Sigmoid colon (tissue), 7 donors: ENCODE measurements around the gene PYDC1. TPM values are rescaled to one million over a fixed set of nuclear protein-coding genes. Genes with fewer than 3 reads are reported as not detected.
"Not testable (repeated sequence)": the region's sequence is repeated elsewhere in the genome, so short reads cannot be mapped to it uniquely, and the experiment has no call there.

Source experiments
- DNase-seq: peaks from one replicate; pipeline ENCODE4 v3.0.0-alpha.2; 2019
- H3K27ac ChIP-seq, 4 donors: fragments of 200-600 bp; sonication (generic); one replicate each; pipeline ENCODE4 v1.5.1; 2016 to 2019; ENCODE audit warnings: mild to moderate bottlenecking in 1 of 4
- H3K27me3 ChIP-seq, 3 donors: fragments of 200-600 bp; sonication (generic); one replicate each; pipeline ENCODE4 v1.5.1; 2019; ENCODE audit warnings: mild to moderate bottlenecking in 1 of 3
- H3K36me3 ChIP-seq, 4 donors: fragments of 200-600 bp; sonication (generic); one replicate each; pipeline ENCODE4 v1.5.1; 2016 to 2019
- H3K4me1 ChIP-seq, 4 donors: fragments of 200-600 bp; sonication (generic); one replicate each; pipeline ENCODE4 v1.5.1; 2017 to 2019
- H3K4me3 ChIP-seq, 4 donors: fragments of 200-600 bp; sonication (generic); one replicate each; pipeline ENCODE4 v1.5.1; 2017 to 2019; ENCODE audit warnings: mild to moderate bottlenecking in 2 of 4, moderate library complexity in 1 of 4
- H3K9me3 ChIP-seq, 4 donors: fragments of 200-600 bp in 3 of 4; sonication (generic) in 3 of 4; one replicate each; pipeline versions ENCODE4 v1.5.1 to v1.6.1; 2013 to 2019
- EP300 ChIP-seq, 4 donors: sonication (generic); formaldehyde crosslinking; IDR thresholded peaks; one replicate each; pipeline ENCODE4 v1.6.1; 2017; ENCODE audit warnings: antibody characterized with exemption in 4 of 4
- POLR2A ChIP-seq, 2 donors: fragments of 450-650 bp; IDR thresholded peaks; one replicate each; pipeline ENCODE4 v1.6.1; 2016; ENCODE audit warnings: antibody characterized with exemption in 2 of 2, mild to moderate bottlenecking in 2 of 2, moderate library complexity in 2 of 2
- POLR2AphosphoS5 ChIP-seq, 4 donors: sonication (generic); formaldehyde crosslinking; IDR thresholded peaks; one replicate each; pipeline ENCODE4 v1.6.1; 2017; ENCODE audit warnings: antibody characterized with exemption in 4 of 4
- WGBS, 2 donors: extraction: QIAGEN DNeasy Blood & Tissue Kit; methylation state at CpG; one replicate each; pipeline ENCODE4 v1.1.7; 2013; 5-methylcytosine and 5-hydroxymethylcytosine counted together
- intact Hi-C: fragments of 100-400 bp; cut with DNase I; formaldehyde crosslinking; loops from one replicate; pipeline ENCODE4 v1.15.1; 2023
- polyA plus RNA-seq, 3 donors: library from polyadenylated mRNA; stranded (reverse); fragments of 200-250 nt; gene quantifications; one replicate each; pipeline ENCODE4 v1.2.3, GENCODE V29; 2013
- total RNA-seq, 4 donors: library from RNA; depleted of rRNA; stranded (reverse); fragments of >200 nt; gene quantifications; one replicate each; pipeline ENCODE4 v1.1.0, GENCODE V29; 2016
- TF ChIP-seq, protein P1 (sequence below), 4 experiments: fragments of 450-650 bp in 3 of 4; fragments of 200-600 bp in 1 of 4; IDR thresholded peaks; one replicate each; pipeline ENCODE4 v1.5.1; 2016 to 2019; ENCODE audit warnings: antibody characterized with exemption in 4 of 4, mild to moderate bottlenecking in 3 of 4, moderate library complexity in 2 of 4
- donor health status: healthy with polysubstance abuse.
- donor health status: Bipolar disorder and iron deficiency.
- donor health status: healthy.

PYDC1 gene
- total and polyA plus RNA-seq, 7 donors: 0.16 TPM; not detected in 6

DNA sequence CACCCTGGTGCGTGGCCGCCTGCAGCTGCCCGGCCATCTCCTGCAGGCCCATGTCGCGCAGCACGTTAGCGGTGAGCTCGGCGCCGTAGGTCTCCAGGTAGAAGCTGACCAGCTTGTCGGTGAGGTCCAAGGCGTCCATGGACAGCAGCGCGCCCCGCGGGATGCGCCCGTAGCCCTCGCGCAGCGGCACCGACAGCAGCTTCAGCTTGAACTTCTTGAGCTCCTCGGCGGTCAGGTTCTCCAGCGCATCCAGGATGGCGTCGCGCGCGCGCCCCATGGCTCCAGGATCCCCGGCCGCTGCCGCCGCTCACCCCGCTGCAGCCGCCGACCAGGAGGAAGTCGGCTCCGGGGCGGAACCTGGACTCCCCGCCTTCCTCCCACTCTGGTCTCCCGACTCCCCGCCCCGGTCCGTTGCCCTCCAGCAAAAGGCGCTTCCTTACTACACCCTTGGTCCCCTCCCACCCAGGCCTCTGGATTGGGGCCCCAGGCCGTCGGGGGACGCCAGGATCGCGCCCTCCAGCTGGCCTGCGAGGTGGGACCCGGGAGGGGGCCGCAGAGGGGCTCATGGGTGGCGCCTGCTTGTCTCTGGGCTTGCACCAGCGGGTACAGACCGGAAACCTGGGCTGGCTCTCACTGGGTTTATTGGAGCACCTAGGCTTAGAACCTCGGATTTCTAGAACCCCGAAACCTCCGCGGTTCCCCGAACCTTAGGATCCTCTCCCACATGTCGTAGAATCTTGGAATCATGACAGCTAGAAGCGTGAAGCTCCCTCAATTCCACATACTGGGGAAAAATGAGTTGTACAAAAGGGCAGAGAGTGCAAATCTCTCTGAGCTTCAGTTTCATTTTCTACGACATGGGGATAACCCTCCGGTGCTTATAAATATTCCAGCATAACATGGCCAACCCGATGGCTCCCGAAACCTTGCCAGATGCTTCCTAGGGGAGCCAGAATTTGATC, 14.2 kb downstream of the PYDC1 start, which contains the start of gene PYCARD:
Gene PYCARD, minus strand, starts transcription at position 347 of the 962 bp plus-strand sequence. Its CDS starts 70 bp downstream, at position 277.
- Histone ChIP-seq H3K36me3 (peaks cover 0 to 21% (median 2%) of the 10 kb centered on the region in 4 donors), H3K27me3 (peaks cover 0 to 11% (median 7%) of the 10 kb centered on the region in 3 donors), H3K4me1 (peaks cover 0 to 26% (median 19%) of the 10 kb centered on the region in 4 donors), H3K4me3 (peak within 1 kb of the TSS; percentile 51 to 70 (median 58)), H3K27ac (peak within 1 kb of the TSS; percentile 51 to 72 (median 66)), H3K9me3 (no peaks in the 10 kb centered on the region)
- DNase-seq: peak; percentile 81
- 2 to 3% methylated on average over 69 of the region's 69 CpGs for WGBS, 2 donors
- TF ChIP-seq, protein P1, sequence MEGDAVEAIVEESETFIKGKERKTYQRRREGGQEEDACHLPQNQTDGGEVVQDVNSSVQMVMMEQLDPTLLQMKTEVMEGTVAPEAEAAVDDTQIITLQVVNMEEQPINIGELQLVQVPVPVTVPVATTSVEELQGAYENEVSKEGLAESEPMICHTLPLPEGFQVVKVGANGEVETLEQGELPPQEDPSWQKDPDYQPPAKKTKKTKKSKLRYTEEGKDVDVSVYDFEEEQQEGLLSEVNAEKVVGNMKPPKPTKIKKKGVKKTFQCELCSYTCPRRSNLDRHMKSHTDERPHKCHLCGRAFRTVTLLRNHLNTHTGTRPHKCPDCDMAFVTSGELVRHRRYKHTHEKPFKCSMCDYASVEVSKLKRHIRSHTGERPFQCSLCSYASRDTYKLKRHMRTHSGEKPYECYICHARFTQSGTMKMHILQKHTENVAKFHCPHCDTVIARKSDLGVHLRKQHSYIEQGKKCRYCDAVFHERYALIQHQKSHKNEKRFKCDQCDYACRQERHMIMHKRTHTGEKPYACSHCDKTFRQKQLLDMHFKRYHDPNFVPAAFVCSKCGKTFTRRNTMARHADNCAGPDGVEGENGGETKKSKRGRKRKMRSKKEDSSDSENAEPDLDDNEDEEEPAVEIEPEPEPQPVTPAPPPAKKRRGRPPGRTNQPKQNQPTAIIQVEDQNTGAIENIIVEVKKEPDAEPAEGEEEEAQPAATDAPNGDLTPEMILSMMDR (IDR thresholded peaks at IDR 0.05): no peak
- TF ChIP-seq POLR2AphosphoS5 (IDR thresholded peaks at IDR 0.05) (peak in 1 of 4 donors; percentile 48), POLR2A (IDR thresholded peaks at IDR 0.05) (no peak), EP300 (IDR thresholded peaks at IDR 0.05) (no peak)
- intact Hi-C loops: no loop called here

DNA sequence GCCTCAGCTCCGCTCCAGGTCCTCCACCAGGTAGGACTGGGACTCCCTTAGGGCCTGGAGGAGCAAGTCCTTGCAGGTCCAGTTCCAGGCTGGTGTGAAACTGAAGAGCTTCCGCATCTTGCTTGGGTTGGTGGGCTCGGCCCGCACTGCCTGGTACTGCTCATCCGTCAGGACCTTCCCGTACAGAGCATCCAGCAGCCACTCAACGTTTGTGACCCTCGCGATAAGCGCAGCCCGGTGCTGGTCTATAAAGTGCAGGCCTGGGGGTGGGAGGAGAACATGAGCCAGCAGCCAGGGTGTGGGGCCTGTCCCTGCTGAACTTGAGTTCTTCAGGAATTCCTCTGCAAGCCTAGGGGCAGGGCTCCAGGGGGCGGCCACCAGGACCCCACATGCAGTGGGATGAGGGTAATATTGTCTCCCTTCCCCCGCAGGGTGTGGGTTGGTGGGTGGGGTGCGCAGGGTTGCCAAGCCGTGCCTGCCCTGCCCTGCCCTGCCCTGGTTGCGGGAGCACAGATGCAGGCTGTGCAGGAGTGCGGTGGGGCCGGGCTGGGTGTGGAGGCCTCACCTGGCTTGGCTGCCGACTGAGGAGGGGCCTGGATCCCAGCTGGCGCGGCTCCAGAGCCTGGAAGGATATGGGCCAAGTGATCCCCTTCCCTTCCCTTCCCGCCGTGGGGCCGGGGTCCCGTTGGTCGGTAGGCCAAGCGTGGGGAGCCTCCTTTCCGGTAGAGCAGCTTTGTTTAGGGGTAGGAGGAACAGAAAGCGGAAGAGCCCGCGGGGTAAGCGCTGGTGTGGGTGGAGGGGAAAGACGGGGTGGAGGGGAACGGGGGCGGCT, 15.1 kb downstream of the PYDC1 start:
- 7 to 13% methylated on average over 35 of the region's 35 CpGs for WGBS, 2 donors
- Histone ChIP-seq H3K27ac (peak overlapping the region; percentile 51 to 72 (median 66)), H3K27me3 (peaks cover 0 to 11% (median 7%) of the 10 kb centered on the region in 3 donors), H3K4me1 (peaks cover 0 to 26% (median 19%) of the 10 kb centered on the region in 4 donors), H3K4me3 (peak overlapping the region; percentile 51 to 70 (median 58)), H3K9me3 (no peaks in the 10 kb centered on the region), H3K36me3 (peaks cover 0 to 29% (median 2%) of the 10 kb centered on the region in 4 donors)
- intact Hi-C loops: loop anchor here (2.0 kb wide), 1 partner anchor 15 kb away; no protein-coding TSS in a partner anchor
- no peak for DNase-seq
- TF ChIP-seq, protein P1 (IDR thresholded peaks at IDR 0.05): no peak
- TF ChIP-seq POLR2AphosphoS5 (IDR thresholded peaks at IDR 0.05): peak in 2 of 4 donors; percentile 16 to 41
- no peak for TF ChIP-seq POLR2A (IDR thresholded peaks at IDR 0.05)

GRCh38 chr16:31200821-31201568, 15.9 kb downstream of the PYDC1 start:
- H3K9me3 ChIP-seq: no peaks in the 10 kb centered on the region
- DNase-seq: no peak
- peaks cover 0 to 11% (median 7%) of the 10 kb centered on the region in 3 donors for H3K27me3 ChIP-seq
- no peak overlapping the region for H3K27ac ChIP-seq
- no peak for TF ChIP-seq POLR2A (IDR thresholded peaks at IDR 0.05)
- TF ChIP-seq EP300 (IDR thresholded peaks at IDR 0.05): no peak
- TF ChIP-seq, protein P1 (IDR thresholded peaks at IDR 0.05): no peak
- no peak for TF ChIP-seq POLR2AphosphoS5 (IDR thresholded peaks at IDR 0.05)
- intact Hi-C loops: loop anchor here (2.0 kb wide), 1 partner anchor 14 kb away; no protein-coding TSS in a partner anchor
- peaks cover 0 to 26% (median 19%) of the 10 kb centered on the region in 4 donors for H3K4me1 ChIP-seq
- peaks cover 0 to 37% (median 7%) of the 10 kb centered on the region in 4 donors for H3K36me3 ChIP-seq
- 41 to 47% methylated on average over 8 of the region's 8 CpGs for WGBS, 2 donors
- peak overlapping the region in 2 of 4 donors; percentile 62 to 70 for H3K4me3 ChIP-seq

GRCh38 chr16:31200111-31200510, 16.8 kb downstream of the PYDC1 start:
- WGBS, 2 donors: 68 to 83% methylated on average over 8 of the region's 8 CpGs
- Histone ChIP-seq H3K27me3 (peaks cover 0 to 11% (median 7%) of the 10 kb centered on the region in 3 donors), H3K4me1 (peaks cover 0 to 26% (median 19%) of the 10 kb centered on the region in 4 donors), H3K36me3 (peaks cover 6 to 46% (median 13%) of the 10 kb centered on the region in 4 donors)
- H3K9me3 ChIP-seq, H3K4me3 ChIP-seq, DNase-seq, H3K27ac ChIP-seq: not testable (repeated sequence)
- intact Hi-C loops: loop anchor here (2.0 kb wide), 1 partner anchor 13 kb away; no protein-coding TSS in a partner anchor
